ENCODE data around the gene AGFG1.

GRCh38 chr2:227473806-227474205, 1.9 kb downstream of the AGFG1 start:
- TF ChIP-seq, protein P1, sequence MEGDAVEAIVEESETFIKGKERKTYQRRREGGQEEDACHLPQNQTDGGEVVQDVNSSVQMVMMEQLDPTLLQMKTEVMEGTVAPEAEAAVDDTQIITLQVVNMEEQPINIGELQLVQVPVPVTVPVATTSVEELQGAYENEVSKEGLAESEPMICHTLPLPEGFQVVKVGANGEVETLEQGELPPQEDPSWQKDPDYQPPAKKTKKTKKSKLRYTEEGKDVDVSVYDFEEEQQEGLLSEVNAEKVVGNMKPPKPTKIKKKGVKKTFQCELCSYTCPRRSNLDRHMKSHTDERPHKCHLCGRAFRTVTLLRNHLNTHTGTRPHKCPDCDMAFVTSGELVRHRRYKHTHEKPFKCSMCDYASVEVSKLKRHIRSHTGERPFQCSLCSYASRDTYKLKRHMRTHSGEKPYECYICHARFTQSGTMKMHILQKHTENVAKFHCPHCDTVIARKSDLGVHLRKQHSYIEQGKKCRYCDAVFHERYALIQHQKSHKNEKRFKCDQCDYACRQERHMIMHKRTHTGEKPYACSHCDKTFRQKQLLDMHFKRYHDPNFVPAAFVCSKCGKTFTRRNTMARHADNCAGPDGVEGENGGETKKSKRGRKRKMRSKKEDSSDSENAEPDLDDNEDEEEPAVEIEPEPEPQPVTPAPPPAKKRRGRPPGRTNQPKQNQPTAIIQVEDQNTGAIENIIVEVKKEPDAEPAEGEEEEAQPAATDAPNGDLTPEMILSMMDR (conservative IDR thresholded peaks at IDR 0.05): no peak
- no peak for TF ChIP-seq EZH2 (IDR thresholded peaks at IDR 0.05; ENCODE audit: low read depth)
